Gastroesophageal sphincter (tissue), 3 donors: ENCODE results near the gene MIER2.

Experiments
- EP300 ChIP-seq: sonication (generic); formaldehyde crosslinking; IDR thresholded peaks from one replicate; pipeline ENCODE4 v1.6.1; 2017; ENCODE audit warnings: antibody characterized with exemption, mild to moderate bottlenecking
- POLR2A ChIP-seq, 2 donors: fragments of 450-650 bp; IDR thresholded peaks; one replicate each; pipeline ENCODE4 v1.6.1; 2017; ENCODE audit warnings: antibody characterized with exemption in 2 of 2, mild to moderate bottlenecking in 2 of 2, moderate library complexity in 1 of 2
- POLR2AphosphoS5 ChIP-seq: sonication (generic); formaldehyde crosslinking; IDR thresholded peaks from one replicate; pipeline ENCODE4 v1.6.1; 2017; ENCODE audit warnings: antibody characterized with exemption
- TF ChIP-seq, protein P1 (sequence below), 4 experiments: fragments of 200-600 bp in 2 of 4; fragments of 450-650 bp in 2 of 4; sonication (generic) in 1 of 4; IDR thresholded peaks; one replicate each; pipeline ENCODE4 v1.5.1; 2017 to 2019; ENCODE audit warnings: antibody characterized with exemption in 4 of 4, mild to moderate bottlenecking in 2 of 4, moderate library complexity in 2 of 4

DNA sequence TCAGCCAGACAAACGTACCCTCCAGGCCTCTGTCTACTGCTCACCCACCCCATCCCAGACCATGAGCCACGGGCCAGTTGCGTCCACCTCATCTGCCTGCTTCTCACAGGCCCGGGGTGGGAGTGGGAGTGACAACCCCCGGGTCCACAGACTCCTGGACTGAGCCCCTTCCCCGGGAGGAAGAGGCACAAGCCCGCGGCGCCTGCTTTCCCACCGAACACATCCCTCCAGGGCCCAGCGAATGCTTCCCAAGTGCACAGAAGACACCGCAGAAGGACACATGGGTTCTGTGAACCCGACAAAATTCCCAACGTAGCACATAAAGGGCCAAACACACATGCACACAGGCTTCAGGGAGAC lies 35.4 kb downstream of the MIER2 start:
- TF ChIP-seq POLR2AphosphoS5 (no peak), EP300 (no peak), POLR2A (IDR thresholded peaks at IDR 0.05) (no peak)
- TF ChIP-seq, protein P1, sequence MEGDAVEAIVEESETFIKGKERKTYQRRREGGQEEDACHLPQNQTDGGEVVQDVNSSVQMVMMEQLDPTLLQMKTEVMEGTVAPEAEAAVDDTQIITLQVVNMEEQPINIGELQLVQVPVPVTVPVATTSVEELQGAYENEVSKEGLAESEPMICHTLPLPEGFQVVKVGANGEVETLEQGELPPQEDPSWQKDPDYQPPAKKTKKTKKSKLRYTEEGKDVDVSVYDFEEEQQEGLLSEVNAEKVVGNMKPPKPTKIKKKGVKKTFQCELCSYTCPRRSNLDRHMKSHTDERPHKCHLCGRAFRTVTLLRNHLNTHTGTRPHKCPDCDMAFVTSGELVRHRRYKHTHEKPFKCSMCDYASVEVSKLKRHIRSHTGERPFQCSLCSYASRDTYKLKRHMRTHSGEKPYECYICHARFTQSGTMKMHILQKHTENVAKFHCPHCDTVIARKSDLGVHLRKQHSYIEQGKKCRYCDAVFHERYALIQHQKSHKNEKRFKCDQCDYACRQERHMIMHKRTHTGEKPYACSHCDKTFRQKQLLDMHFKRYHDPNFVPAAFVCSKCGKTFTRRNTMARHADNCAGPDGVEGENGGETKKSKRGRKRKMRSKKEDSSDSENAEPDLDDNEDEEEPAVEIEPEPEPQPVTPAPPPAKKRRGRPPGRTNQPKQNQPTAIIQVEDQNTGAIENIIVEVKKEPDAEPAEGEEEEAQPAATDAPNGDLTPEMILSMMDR (IDR thresholded peaks at IDR 0.05): no peak
